A549 (cell line): ENCODE measurements around the gene L3MBTL1. TPM values are rescaled to one million over a fixed set of nuclear protein-coding genes. Genes with fewer than 3 reads are reported as not detected.

Source experiments
- ATAC-seq, 2 experiments: fragments of 200-7000 bp in 1 of 2; fragments of >200 bp in 1 of 2; cut with Nextera tagmentation in 1 of 2; cut with Tn5 transposase in 1 of 2; 3 replicates each; pipeline versions ENCODE4 v1.8.0 to v1.9.1; 2018 to 2020; ENCODE audit warnings: mild to moderate bottlenecking in 1 of 2, moderate library complexity in 1 of 2
- CTCF ChIA-PET: fragments of 300-600 bp; sonication (Branson Sonifier 250); formaldehyde crosslinking; extraction: SDS; loops from one replicate; lab custom pipeline; 2021; ENCODE audit warnings: antibody characterized with exemption, inconsistent platforms; lab: Yijun Ruan, JAX
- POLR2A ChIA-PET: fragments of 350-600 bp; formaldehyde crosslinking; extraction: SDS; loops from one replicate; lab custom pipeline; 2021; ENCODE audit warnings: antibody characterized with exemption, inconsistent platforms; lab: Yijun Ruan, JAX
- DNase-seq, 2 experiments: peaks; one replicate each; pipeline versions ENCODE4 v3.0.0 to v3.0.0-alpha.2; 2011 to 2016; ENCODE audit warnings: low read depth in 1 of 2, low spot score in 1 of 2
- FAIRE-seq: peaks from 2 replicates; lab custom pipeline; 2011; peaks lifted over from hg19 to GRCh38; lab: Jason Lieb, UNC
- H3K27ac ChIP-seq, 2 experiments: fragments of >200 bp; sonication (Bioruptor Twin); formaldehyde crosslinking; 3 replicates each; pipeline ENCODE4 v1.5.1; 2016 to 2017
- H3K4me1 ChIP-seq: fragments of >200 bp; sonication (Bioruptor Twin); formaldehyde crosslinking; 3 replicates; pipeline ENCODE4 v1.6.1; 2016
- H3K4me2 ChIP-seq: fragments of >200 bp; sonication (Bioruptor Twin); formaldehyde crosslinking; 3 replicates; pipeline ENCODE4 v1.6.1; 2016
- H3K4me3 ChIP-seq: fragments of >200 bp; sonication (Bioruptor Twin); formaldehyde crosslinking; 3 replicates; pipeline ENCODE4 v1.5.1; 2016
- H3K9me3 ChIP-seq: fragments of >200 bp; sonication (Bioruptor Twin); formaldehyde crosslinking; 3 replicates; pipeline ENCODE4 v1.6.1; 2016
- BHLHE40 ChIP-seq: IDR thresholded peaks from 2 replicates; pipeline ENCODE4 v1.6.1; 2012; ENCODE audit warnings: low read depth, low read length, inconsistent platforms
- CBX8 ChIP-seq: fragments of 200-600 bp; sonication (generic); IDR thresholded peaks from 2 replicates; pipeline ENCODE4 v1.6.1; 2016
- CEBPB ChIP-seq, 2 experiments: fragments of >200 bp in 1 of 2; sonication (Bioruptor Twin) in 1 of 2; formaldehyde crosslinking in 1 of 2; IDR thresholded peaks; 2 replicates each; pipeline ENCODE4 v1.6.1; 2012 to 2016
- CTCF ChIP-seq: fragments of >200 bp; sonication (Bioruptor Twin); formaldehyde crosslinking; IDR thresholded peaks from 3 replicates; pipeline ENCODE4 v1.5.1; 2016
- EHMT2 ChIP-seq: fragments of 200-600 bp; sonication (generic); IDR thresholded peaks from 2 replicates; pipeline ENCODE4 v1.6.1; 2016; ENCODE audit warnings: antibody characterized with exemption, low read depth, mild to moderate bottlenecking, moderate library complexity
- EP300 ChIP-seq, 2 experiments: fragments of >200 bp; sonication (Bioruptor Twin); formaldehyde crosslinking; IDR thresholded peaks; 2 replicates in 1 of 2; 3 replicates in 1 of 2; pipeline ENCODE4 v1.6.1; 2016 to 2017
- FOSL2 ChIP-seq, 2 experiments: fragments of 450-650 bp in 1 of 2; fragments of >200 bp in 1 of 2; sonication (Bioruptor Twin) in 1 of 2; formaldehyde crosslinking; IDR thresholded peaks; 2 replicates each; pipeline versions ENCODE4 v1.5.0 to v1.6.1; 2016 to 2020; ENCODE audit warnings: mild to moderate bottlenecking in 1 of 2, moderate library complexity in 1 of 2
- FOXS1 ChIP-seq: fragments of 250-450 bp; sonication (Bioruptor Pico); IDR thresholded peaks from 2 replicates; pipeline ENCODE4 v1.5.0; 2020; ENCODE audit warnings: mild to moderate bottlenecking, moderate library complexity
- HOXA7 ChIP-seq: fragments of 250-450 bp; sonication (Bioruptor Pico); IDR thresholded peaks from 2 replicates; pipeline ENCODE4 v1.5.0; 2020; ENCODE audit warnings: mild to moderate bottlenecking, moderate library complexity
- HOXB13 ChIP-seq: fragments of 250-450 bp; sonication (Bioruptor Pico); IDR thresholded peaks from 2 replicates; pipeline ENCODE4 v1.5.0; 2020; ENCODE audit warnings: low read depth, mild to moderate bottlenecking, moderate library complexity
- HOXB5 ChIP-seq: fragments of 250-450 bp; sonication (Bioruptor Pico); IDR thresholded peaks from 2 replicates; pipeline ENCODE4 v1.5.0; 2020; ENCODE audit warnings: mild to moderate bottlenecking, moderate library complexity
- JUN ChIP-seq, 2 experiments: fragments of >200 bp; sonication (Bioruptor Twin); formaldehyde crosslinking; IDR thresholded peaks; 2 replicates in 1 of 2; 3 replicates in 1 of 2; pipeline ENCODE4 v1.6.1; 2016 to 2017
- MAZ ChIP-seq: fragments of 150-350 bp; IDR thresholded peaks from 2 replicates; pipeline ENCODE4 v1.6.1; 2014; ENCODE audit warnings: antibody characterized with exemption, low read depth, low read length, borderline replicate concordance
- NPAS2 ChIP-seq: fragments of 250-450 bp; sonication (Bioruptor Pico); IDR thresholded peaks from 2 replicates; pipeline ENCODE4 v1.8.0; 2022; ENCODE audit warnings: mild to moderate bottlenecking, moderate library complexity, borderline replicate concordance
- POLR2A ChIP-seq: IDR thresholded peaks from 2 replicates; pipeline ENCODE4 v1.6.1; 2012; ENCODE audit warnings: mild to moderate bottlenecking, low read length
- POLR2AphosphoS2 ChIP-seq: conservative IDR thresholded peaks from 2 replicates; pipeline ENCODE4 v1.6.1; 2012; ENCODE audit warnings: low read length, improper control_type of control experiment, inconsistent platforms
- RARB ChIP-seq: fragments of 250-450 bp; sonication (Bioruptor Pico); IDR thresholded peaks from 2 replicates; pipeline ENCODE4 v1.8.0; 2021; ENCODE audit warnings: mild to moderate bottlenecking, moderate library complexity
- RCOR1 ChIP-seq: fragments of 150-350 bp; IDR thresholded peaks from 2 replicates; pipeline ENCODE4 v1.6.1; 2014; ENCODE audit warnings: antibody characterized with exemption, low read length, low read depth
- RNF2 ChIP-seq: fragments of 200-600 bp; sonication (generic); IDR thresholded peaks from 2 replicates; pipeline ENCODE4 v1.6.1; 2016; ENCODE audit warnings: low read depth, mild to moderate bottlenecking, antibody characterized with exemption, moderate library complexity, borderline replicate concordance
- SREBF2 ChIP-seq: fragments of 450-650 bp; IDR thresholded peaks from 2 replicates; pipeline ENCODE4 v1.6.1; 2014; ENCODE audit warnings: mild to moderate bottlenecking, moderate library complexity
- TFCP2L1 ChIP-seq: fragments of 250-450 bp; sonication (Bioruptor Pico); IDR thresholded peaks from 2 replicates; pipeline ENCODE4 v1.5.0; 2021; ENCODE audit warnings: mild to moderate bottlenecking
- TP53 ChIP-seq: fragments of 250-450 bp; sonication (Bioruptor Pico); IDR thresholded peaks from 2 replicates; pipeline ENCODE4 v1.5.0; 2021; ENCODE audit warnings: mild to moderate bottlenecking, moderate library complexity
- ZFP36 ChIP-seq: fragments of 450-650 bp; IDR thresholded peaks from 2 replicates; pipeline ENCODE4 v1.6.1; 2014; ENCODE audit warnings: borderline replicate concordance; ENCODE audit not compliant: partially characterized antibody
- ZSCAN20 ChIP-seq: fragments of 250-450 bp; sonication (Bioruptor Pico); IDR thresholded peaks from 2 replicates; pipeline ENCODE4 v1.8.0; 2022; ENCODE audit warnings: mild to moderate bottlenecking, moderate library complexity
- WGBS: methylation state at CpG from one replicate; pipeline ENCODE4 v1.1.6; 2017; ENCODE audit errors: missing lambda C conversion rate; 5-methylcytosine and 5-hydroxymethylcytosine counted together
- polyA plus RNA-seq, 4 experiments: library from polyadenylated mRNA; depleted of rRNA in 3 of 4; stranded (reverse); fragments of >200 nt; fragmentation: RNase III in 1 of 4; extraction: RNeasy Plus Mini Kit Qiagen cat#74134 plus additional on column Dnase treatment in 1 of 4; gene quantifications; 2 replicates in 3 of 4; 3 replicates in 1 of 4; pipeline ENCODE4 v1.2.3, GENCODE V29; 2011 to 2017
- TF ChIP-seq, protein P1 (sequence below): fragments of 250-450 bp; sonication (Bioruptor Pico); IDR thresholded peaks from 2 replicates; pipeline ENCODE4 v1.5.0; 2021; ENCODE audit warnings: mild to moderate bottlenecking, moderate library complexity, borderline replicate concordance

L3MBTL1 gene
- polyA plus RNA-seq, 2 of the 4 experiments (the other 2 are of a cell fraction): 2.5 to 3.8 TPM

DNA sequence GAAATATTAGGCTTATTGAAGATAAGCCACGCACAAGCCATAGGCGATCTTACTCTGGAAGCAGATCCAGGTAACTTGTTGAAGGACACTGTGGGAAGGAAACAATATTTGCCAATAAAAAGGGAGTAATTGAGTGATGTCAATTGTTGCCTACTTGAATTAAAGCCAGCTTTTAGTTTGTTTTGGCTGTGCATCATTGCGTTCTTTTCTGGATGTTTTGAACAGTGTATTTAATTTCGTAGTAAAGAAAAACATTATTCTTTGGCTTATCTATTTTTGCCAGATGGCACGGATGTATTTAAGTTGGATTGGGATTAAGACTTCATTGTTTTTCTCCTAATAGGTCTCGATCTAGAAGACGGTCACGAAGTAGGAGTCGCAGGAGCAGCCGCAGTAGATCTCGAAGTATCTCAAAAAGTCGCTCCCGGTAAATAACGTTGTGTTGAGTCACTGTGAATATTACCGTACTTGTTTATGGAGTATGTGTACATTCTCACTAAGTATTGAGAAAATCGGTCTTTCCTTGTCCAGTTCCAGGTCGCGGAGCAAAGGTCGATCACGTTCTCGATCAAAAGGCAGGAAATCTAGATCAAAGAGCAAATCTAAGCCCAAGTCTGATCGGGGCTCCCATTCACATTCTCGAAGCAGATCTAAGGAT, 47.2 kb upstream of the L3MBTL1 start:
- CTCF ChIA-PET: no interaction called here
- Histone ChIP-seq H3K9me3 (no peaks in the 10 kb centered on the region), H3K4me2 (peak overlapping the region; percentile 98; the same call in 2 of the 3 replicates), H3K27ac (no peak overlapping the region)
- TF ChIP-seq ZSCAN20 (CRISPR knock-in tag): no peak
- no peak for TF ChIP-seq HOXB5 (CRISPR knock-in tag)
- no peak for TF ChIP-seq CEBPB (IDR thresholded peaks at IDR 0.05)
- no peak for TF ChIP-seq CBX8
- TF ChIP-seq, all 56 proteins: peak for 0
- peaks cover 18% of the 10 kb centered on the region; the same call in 2 of the 3 replicates for H3K4me1 ChIP-seq
- no peak for ATAC-seq
- no peak for FAIRE-seq
- POLR2A ChIA-PET: no interaction called here
- no peak for DNase-seq
- 94% methylated on average over 23 of the region's 23 CpGs for WGBS
- H3K4me3 ChIP-seq: no peak overlapping the region

- TF ChIP-seq MAZ (no peak), FOXS1 (CRISPR knock-in tag) (no peak), POLR2A (no peak), HOXA7 (CRISPR knock-in tag) (no peak), NPAS2 (no peak), RNF2 (no peak), ZSCAN20 (CRISPR knock-in tag) (no peak), HOXB5 (CRISPR knock-in tag) (no peak), RCOR1 (no peak), CEBPB (IDR thresholded peaks at IDR 0.05) (no peak), TP53 (no peak), CTCF (no peak), ZFP36 (no peak), EHMT2 (no peak), EP300 (IDR thresholded peaks at IDR 0.05) (no peak), BHLHE40 (no peak), FOSL2 (IDR thresholded peaks at IDR 0.05) (no peak), FOSL2 (CRISPR knock-in tag; IDR thresholded peaks at IDR 0.05) (no peak), JUN (IDR thresholded peaks at IDR 0.05) (no peak), HOXB13 (no peak)
- TF ChIP-seq, all 56 proteins: peak for 0
- H3K4me3 ChIP-seq: no peak overlapping the region
- no peak overlapping the region for H3K4me2 ChIP-seq
- peaks cover 18% of the 10 kb centered on the region; the same call in 2 of the 3 replicates for H3K4me1 ChIP-seq
- no peak for ATAC-seq
- DNase-seq: no peak
- H3K9me3 ChIP-seq: no peaks in the 10 kb centered on the region
- CTCF ChIA-PET: no interaction called here
- H3K27ac ChIP-seq: no peak overlapping the region
- WGBS: 93% methylated on average over 10 of the region's 10 CpGs
- FAIRE-seq: no peak
- POLR2A ChIA-PET: interaction anchor here (0.6 kb wide), 1 partner anchor 70 kb away, joined by 7 read pairs; no protein-coding TSS in a partner anchor
These were observed 46.7 kb upstream of the L3MBTL1 start for GRCh38 chr20:43460830-43461200.

GRCh38 chr20:43461894-43462659, 45.4 kb upstream of the L3MBTL1 start:
- FAIRE-seq (no peak), ATAC-seq (no peak), DNase-seq (no peak)
- ChIA-PET POLR2A (no interaction called here), CTCF (no interaction called here)
- H3K4me2 ChIP-seq: no peak overlapping the region; the same call in 2 of the 3 replicates
- WGBS: 95% methylated on average over 3 of the region's 3 CpGs
- H3K4me1 ChIP-seq: peaks cover 18% of the 10 kb centered on the region; the same call in 2 of the 3 replicates
- no peak for TF ChIP-seq SREBF2
- TF ChIP-seq, protein P1, sequence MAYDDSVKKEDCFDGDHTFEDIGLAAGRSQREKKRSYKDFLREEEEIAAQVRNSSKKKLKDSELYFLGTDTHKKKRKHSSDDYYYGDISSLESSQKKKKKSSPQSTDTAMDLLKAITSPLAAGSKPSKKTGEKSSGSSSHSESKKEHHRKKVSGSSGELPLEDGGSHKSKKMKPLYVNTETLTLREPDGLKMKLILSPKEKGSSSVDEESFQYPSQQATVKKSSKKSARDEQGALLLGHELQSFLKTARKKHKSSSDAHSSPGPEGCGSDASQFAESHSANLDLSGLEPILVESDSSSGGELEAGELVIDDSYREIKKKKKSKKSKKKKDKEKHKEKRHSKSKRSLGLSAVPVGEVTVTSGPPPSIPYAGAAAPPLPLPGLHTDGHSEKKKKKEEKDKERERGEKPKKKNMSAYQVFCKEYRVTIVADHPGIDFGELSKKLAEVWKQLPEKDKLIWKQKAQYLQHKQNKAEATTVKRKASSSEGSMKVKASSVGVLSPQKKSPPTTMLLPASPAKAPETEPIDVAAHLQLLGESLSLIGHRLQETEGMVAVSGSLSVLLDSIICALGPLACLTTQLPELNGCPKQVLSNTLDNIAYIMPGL (CRISPR knock-in tag): peak; percentile 47; the same call in 1 of the 2 replicates
- 0 out of 2 replicates have a peak, but pooled peaks have one; percentile 54 for TF ChIP-seq RARB
- TF ChIP-seq JUN (IDR thresholded peaks at IDR 0.05): no peak
- 0 out of 2 replicates have a peak, but pooled peaks have one; percentile 2 for TF ChIP-seq POLR2AphosphoS2
- TF ChIP-seq TFCP2L1 (CRISPR knock-in tag): peak; percentile 76
- TF ChIP-seq HOXA7 (CRISPR knock-in tag): peak; percentile 70
- H3K27ac ChIP-seq: no peak overlapping the region
- no peak overlapping the region for H3K4me3 ChIP-seq
- no peaks in the 10 kb centered on the region for H3K9me3 ChIP-seq
